Measurements from ENCODE around the gene RNASE13. TPM values are rescaled to one million over a fixed set of nuclear protein-coding genes. Genes with fewer than 3 reads are reported as not detected.

The RNASE13 gene
- total RNA-seq, 1 experiment from 2014 or later = not detected

DNA sequence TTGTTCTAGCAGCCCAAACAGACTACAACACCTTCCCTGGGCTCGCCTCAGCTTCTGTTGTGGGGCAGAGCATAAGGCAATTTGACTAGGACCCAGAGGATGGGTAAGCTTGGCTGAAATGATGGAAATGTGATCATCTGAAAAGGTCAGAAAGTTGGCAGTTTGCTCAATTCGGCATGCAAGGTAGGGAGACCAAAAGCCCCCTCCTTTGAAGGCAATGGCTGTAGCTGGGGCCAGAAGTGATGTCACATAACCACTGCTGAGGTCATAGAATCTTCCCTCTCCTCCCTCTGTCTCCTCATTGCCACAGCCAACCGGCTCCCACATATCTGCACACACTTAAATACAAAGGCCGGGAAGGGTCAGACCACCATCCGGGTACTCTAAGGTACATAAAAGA is 4.7 kb downstream of the RNASE13 start, which contains the start of gene TPPP2:
TSS of gene TPPP2 (plus strand) at position 301 of the 400 bp plus-strand sequence. CDS start 365 bp downstream, outside the sequence.
- Histone ChIP-seq H3K4me1 (peaks cover 9% of the 10 kb centered on the region; the same call in 1 of the 2 replicates), H3K9me3 (no peaks in the 10 kb centered on the region), H3K27me3 (replicated peaks; ENCODE audit: control insufficient read depth, insufficient read depth, low read length) (no peaks in the 10 kb centered on the region), H3K36me3 (ENCODE audit: control insufficient read depth, insufficient read depth, low read length) (no peaks in the 10 kb centered on the region), H3K4me3 (ENCODE audit: low read depth, low read length) (no peak within 1 kb of the TSS)
- no TSS peak for BruUV-seq (replicated peaks)
- no peak for DNase-seq
- Mint-ChIP-seq H3K27ac (ENCODE audit: unreplicated experiment) (no peak within 1 kb of the TSS), H3K4me1 (ENCODE audit: low read depth, unreplicated experiment) (peaks cover 7% of the 10 kb centered on the region), H3K36me3 (ENCODE audit: insufficient read depth, unreplicated experiment) (no peaks in the 10 kb centered on the region), H3K9me3 (ENCODE audit: unreplicated experiment) (no peaks in the 10 kb centered on the region), H3K4me3 (ENCODE audit: unreplicated experiment) (no peak within 1 kb of the TSS), H3K27me3 (ENCODE audit: insufficient read depth, unreplicated experiment) (no peaks in the 10 kb centered on the region)
- CTCF ChIA-PET = no interaction called here
- intact Hi-C loops (cut with micrococcal nuclease; ENCODE audit: unreplicated experiment) = no loop called here
- POLR2A ChIA-PET = no interaction called here
- TF ChIP-seq, protein P1, sequence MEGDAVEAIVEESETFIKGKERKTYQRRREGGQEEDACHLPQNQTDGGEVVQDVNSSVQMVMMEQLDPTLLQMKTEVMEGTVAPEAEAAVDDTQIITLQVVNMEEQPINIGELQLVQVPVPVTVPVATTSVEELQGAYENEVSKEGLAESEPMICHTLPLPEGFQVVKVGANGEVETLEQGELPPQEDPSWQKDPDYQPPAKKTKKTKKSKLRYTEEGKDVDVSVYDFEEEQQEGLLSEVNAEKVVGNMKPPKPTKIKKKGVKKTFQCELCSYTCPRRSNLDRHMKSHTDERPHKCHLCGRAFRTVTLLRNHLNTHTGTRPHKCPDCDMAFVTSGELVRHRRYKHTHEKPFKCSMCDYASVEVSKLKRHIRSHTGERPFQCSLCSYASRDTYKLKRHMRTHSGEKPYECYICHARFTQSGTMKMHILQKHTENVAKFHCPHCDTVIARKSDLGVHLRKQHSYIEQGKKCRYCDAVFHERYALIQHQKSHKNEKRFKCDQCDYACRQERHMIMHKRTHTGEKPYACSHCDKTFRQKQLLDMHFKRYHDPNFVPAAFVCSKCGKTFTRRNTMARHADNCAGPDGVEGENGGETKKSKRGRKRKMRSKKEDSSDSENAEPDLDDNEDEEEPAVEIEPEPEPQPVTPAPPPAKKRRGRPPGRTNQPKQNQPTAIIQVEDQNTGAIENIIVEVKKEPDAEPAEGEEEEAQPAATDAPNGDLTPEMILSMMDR (IDR thresholded peaks at IDR 0.05; ENCODE audit: insufficient read depth in 1 of 2, low read depth in 1 of 2, low read length in 1 of 2, severe bottlenecking in 1 of 2, unreplicated experiment in 1 of 2) = no peak

DNA sequence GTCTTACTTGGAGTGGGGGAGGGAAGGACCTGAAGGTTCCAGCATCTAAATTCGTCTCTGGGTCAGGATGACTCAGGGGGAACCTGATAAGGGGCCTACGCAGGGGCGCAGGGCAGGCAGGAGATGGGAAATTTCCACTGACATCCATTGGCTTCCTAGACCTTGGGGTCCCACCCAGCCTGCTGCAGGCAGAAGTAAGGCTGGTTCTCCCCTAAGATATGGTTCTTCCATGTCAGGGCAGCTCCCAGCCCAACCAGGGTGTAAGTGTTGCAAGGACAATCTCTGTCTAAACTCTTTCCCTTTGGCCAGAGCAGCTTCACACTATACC is 7.7 kb downstream of the RNASE13 start:
- no peak overlapping the region for H3K4me3 Mint-ChIP-seq (ENCODE audit: unreplicated experiment)
- no peaks in the 10 kb centered on the region for H3K36me3 ChIP-seq (ENCODE audit: control insufficient read depth, insufficient read depth, low read length)
- ChIA-PET POLR2A (no interaction called here), CTCF (interaction anchor here (1.4 to 2.3 kb wide), 2 partner anchors 12 to 56 kb away, joined by 6 to 9 read pairs; no protein-coding TSS in a partner anchor)
- no peaks in the 10 kb centered on the region for H3K9me3 Mint-ChIP-seq (ENCODE audit: unreplicated experiment)
- H3K4me1 Mint-ChIP-seq (ENCODE audit: low read depth, unreplicated experiment) = peaks cover 18% of the 10 kb centered on the region
- H3K4me3 ChIP-seq (ENCODE audit: low read depth, low read length) = no peak overlapping the region
- TF ChIP-seq, protein P1 (IDR thresholded peaks at IDR 0.05; ENCODE audit: insufficient read depth in 1 of 2, low read depth in 1 of 2, low read length in 1 of 2, severe bottlenecking in 1 of 2, unreplicated experiment in 1 of 2) = no peak
- BruUV-seq (replicated peaks) = no TSS peak
- intact Hi-C loops (cut with micrococcal nuclease; ENCODE audit: unreplicated experiment) = no loop called here
- H3K27me3 ChIP-seq (replicated peaks; ENCODE audit: control insufficient read depth, insufficient read depth, low read length) = no peaks in the 10 kb centered on the region
- H3K36me3 Mint-ChIP-seq (ENCODE audit: insufficient read depth, unreplicated experiment) = no peaks in the 10 kb centered on the region
- no peak for DNase-seq
- H3K27me3 Mint-ChIP-seq (ENCODE audit: insufficient read depth, unreplicated experiment) = no peaks in the 10 kb centered on the region
- H3K27ac Mint-ChIP-seq (ENCODE audit: unreplicated experiment) = peak overlapping the region; percentile 15
- H3K9me3 ChIP-seq = no peaks in the 10 kb centered on the region
- peaks cover 15% of the 10 kb centered on the region for H3K4me1 ChIP-seq

DNA sequence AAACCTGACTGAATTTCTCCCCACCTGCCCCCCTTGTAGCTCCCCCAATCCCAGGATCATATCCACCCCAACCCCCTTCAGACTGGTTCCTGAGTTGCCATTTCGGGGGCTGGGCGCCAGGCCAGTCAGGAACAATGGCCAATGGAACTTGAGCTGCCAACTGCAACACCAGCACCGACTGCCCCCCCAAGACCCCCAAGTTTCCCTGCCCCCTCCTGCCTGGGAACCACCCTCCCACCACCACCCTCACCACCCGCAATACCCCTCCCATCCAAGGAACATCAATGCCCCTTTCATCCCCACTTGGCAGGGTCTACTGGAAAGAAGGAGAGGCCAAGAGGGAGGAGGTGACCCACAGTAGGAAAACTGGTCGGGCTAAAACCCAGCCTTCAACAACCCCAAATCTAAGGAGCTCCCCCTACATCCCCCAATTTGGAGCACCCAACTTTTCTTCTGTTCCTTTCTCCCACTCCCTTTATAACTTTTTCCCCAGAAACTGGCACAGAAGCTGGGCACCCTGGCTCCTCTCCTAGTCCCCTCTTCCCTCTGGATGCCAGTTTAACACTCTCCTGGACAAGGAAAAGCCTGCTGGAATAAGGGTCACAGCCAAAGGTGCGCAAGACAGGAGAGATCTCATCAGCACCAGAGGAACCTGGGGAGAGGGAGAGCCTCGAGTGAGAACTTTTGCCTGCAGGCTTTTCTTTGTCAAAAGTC is 8.2 kb downstream of the RNASE13 start:
- CTCF ChIA-PET = interaction anchor here (0.6 to 2.3 kb wide), 2 partner anchors 12 kb away, joined by 3 to 9 read pairs; no protein-coding TSS in a partner anchor
- Mint-ChIP-seq H3K27me3 (ENCODE audit: insufficient read depth, unreplicated experiment) (no peaks in the 10 kb centered on the region), H3K27ac (ENCODE audit: unreplicated experiment) (peak overlapping the region; percentile 15), H3K9me3 (ENCODE audit: unreplicated experiment) (no peaks in the 10 kb centered on the region), H3K36me3 (ENCODE audit: insufficient read depth, unreplicated experiment) (no peaks in the 10 kb centered on the region), H3K4me3 (ENCODE audit: unreplicated experiment) (no peak overlapping the region), H3K4me1 (ENCODE audit: low read depth, unreplicated experiment) (peaks cover 18% of the 10 kb centered on the region)
- no peak overlapping the region for H3K4me3 ChIP-seq (ENCODE audit: low read depth, low read length)
- peaks cover 15% of the 10 kb centered on the region for H3K4me1 ChIP-seq
- TF ChIP-seq, protein P1 (IDR thresholded peaks at IDR 0.05; ENCODE audit: insufficient read depth in 1 of 2, low read depth in 1 of 2, low read length in 1 of 2, severe bottlenecking in 1 of 2, unreplicated experiment in 1 of 2) = no peak
- H3K36me3 ChIP-seq (ENCODE audit: control insufficient read depth, insufficient read depth, low read length) = no peaks in the 10 kb centered on the region
- no TSS peak for BruUV-seq (replicated peaks)
- POLR2A ChIA-PET = no interaction called here
- no peaks in the 10 kb centered on the region for H3K9me3 ChIP-seq
- H3K27me3 ChIP-seq (replicated peaks; ENCODE audit: control insufficient read depth, insufficient read depth, low read length) = no peaks in the 10 kb centered on the region
- no peak for DNase-seq
- intact Hi-C loops (cut with micrococcal nuclease; ENCODE audit: unreplicated experiment) = no loop called here

Measured in Caco-2 (cell line).